ENCODE data around the gene ZNF426. TPM values are rescaled to one million over a fixed set of nuclear protein-coding genes. Genes with fewer than 3 reads are reported as not detected.

Gene ZNF426
- total RNA-seq, 1 experiment from 2014 or later, result 5.9 TPM

Other genes starting within 250 kb of the ZNF426 start
- gene ZNF699, start 228.8 kb downstream of the ZNF426 start, total RNA-seq (2014; rRNA removed; shearing (Covaris generic)), result 8.0 and 13.6 TPM in 2 replicates
- gene ZNF559, start 214.5 kb downstream of the ZNF426 start, total RNA-seq (2014; rRNA removed; shearing (Covaris generic)), result 15.8 and 18.4 TPM in 2 replicates
- 1.8 TPM in 1 of 2 replicates, not detected in the other for gene ZNF177, start 175.6 kb downstream of the ZNF426 start, total RNA-seq (2014; rRNA removed; shearing (Covaris generic))
- gene ZNF266, start 103.1 kb downstream of the ZNF426 start, total RNA-seq (2014; rRNA removed; shearing (Covaris generic)), result 9.0 and 16.1 TPM in 2 replicates
- not detected in 2 replicates for gene ZNF560, start 40.0 kb downstream of the ZNF426 start, total RNA-seq (2014; rRNA removed; shearing (Covaris generic))
- gene ZNF121, start 45.9 kb upstream of the ZNF426 start, total RNA-seq (2014; rRNA removed; shearing (Covaris generic)), result 22.9 and 29.1 TPM in 2 replicates
- 9.8 and 14.5 TPM in 2 replicates for gene ZNF561, start 82.6 kb upstream of the ZNF426 start, total RNA-seq (2014; rRNA removed; shearing (Covaris generic))
- gene ZNF562, start 136.5 kb upstream of the ZNF426 start, total RNA-seq (2014; rRNA removed; shearing (Covaris generic)), result 7.8 and 9.6 TPM in 2 replicates
- 3.5 and 6.3 TPM in 2 replicates for gene ZNF846, start 230.1 kb upstream of the ZNF426 start, total RNA-seq (2014; rRNA removed; shearing (Covaris generic))

All from SJSA1 (cell line).